GM12875 (cell line): ENCODE measurements around the gene EIF4ENIF1.
"Not testable (repeated sequence)": the region's sequence is repeated elsewhere in the genome, so short reads cannot be mapped to it uniquely, and the experiment has no call there.

Source experiments
- H3K4me3 ChIP-seq: one replicate; pipeline ENCODE4 v1.5.1; 2011; ENCODE audit warnings: low read depth, low read length, control low read depth
- TF ChIP-seq, protein P1 (sequence below): IDR thresholded peaks from 2 replicates; pipeline ENCODE4 v1.5.1; 2011; ENCODE audit warnings: low read depth, mild to moderate bottlenecking, control low read depth, inconsistent platforms, low read length, moderate library complexity, borderline replicate concordance; ENCODE audit not compliant: insufficient read depth

EIF4ENIF1 gene

DNA sequence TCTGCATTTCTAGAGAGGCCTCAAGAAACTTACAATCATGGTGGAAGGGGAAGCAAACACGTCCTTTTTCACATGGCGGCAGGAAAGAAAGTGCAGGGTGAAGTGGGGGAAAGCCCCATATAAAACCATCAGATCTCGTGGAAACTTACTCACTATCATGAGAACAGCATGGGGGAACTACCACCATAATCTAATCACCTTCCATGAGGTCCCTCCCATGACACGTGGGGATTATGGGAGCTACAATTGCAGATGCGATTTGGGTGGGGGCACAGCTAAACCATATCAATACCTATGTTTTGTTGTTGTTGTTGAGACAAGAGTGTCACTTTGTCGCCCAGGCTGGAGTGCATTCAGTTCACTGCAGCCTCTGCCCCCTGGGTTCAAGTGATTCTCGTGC is 36.6 kb upstream of the EIF4ENIF1 start:
- TF ChIP-seq, protein P1, sequence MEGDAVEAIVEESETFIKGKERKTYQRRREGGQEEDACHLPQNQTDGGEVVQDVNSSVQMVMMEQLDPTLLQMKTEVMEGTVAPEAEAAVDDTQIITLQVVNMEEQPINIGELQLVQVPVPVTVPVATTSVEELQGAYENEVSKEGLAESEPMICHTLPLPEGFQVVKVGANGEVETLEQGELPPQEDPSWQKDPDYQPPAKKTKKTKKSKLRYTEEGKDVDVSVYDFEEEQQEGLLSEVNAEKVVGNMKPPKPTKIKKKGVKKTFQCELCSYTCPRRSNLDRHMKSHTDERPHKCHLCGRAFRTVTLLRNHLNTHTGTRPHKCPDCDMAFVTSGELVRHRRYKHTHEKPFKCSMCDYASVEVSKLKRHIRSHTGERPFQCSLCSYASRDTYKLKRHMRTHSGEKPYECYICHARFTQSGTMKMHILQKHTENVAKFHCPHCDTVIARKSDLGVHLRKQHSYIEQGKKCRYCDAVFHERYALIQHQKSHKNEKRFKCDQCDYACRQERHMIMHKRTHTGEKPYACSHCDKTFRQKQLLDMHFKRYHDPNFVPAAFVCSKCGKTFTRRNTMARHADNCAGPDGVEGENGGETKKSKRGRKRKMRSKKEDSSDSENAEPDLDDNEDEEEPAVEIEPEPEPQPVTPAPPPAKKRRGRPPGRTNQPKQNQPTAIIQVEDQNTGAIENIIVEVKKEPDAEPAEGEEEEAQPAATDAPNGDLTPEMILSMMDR, result no peak

DNA sequence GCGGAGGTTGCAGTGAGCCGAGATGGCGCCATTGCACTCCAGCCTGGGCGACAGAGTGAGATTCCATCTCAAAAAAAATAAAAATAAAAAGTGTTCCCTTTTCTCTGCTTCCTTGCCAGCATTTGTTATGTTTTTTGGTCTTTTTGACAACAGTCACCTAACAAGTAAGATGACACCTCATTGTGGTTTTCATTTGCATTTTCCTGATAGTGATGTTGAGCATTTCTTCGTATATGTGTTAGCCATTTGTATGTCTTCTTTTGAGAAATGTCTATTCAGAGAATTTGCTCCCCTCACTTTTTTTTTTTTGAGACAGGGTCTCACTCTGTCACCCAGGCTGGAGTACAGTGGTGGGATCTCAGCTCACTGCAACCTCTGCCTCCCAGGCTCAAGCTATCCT is 34.5 kb upstream of the EIF4ENIF1 start:
- not testable (repeated sequence) for H3K4me3 ChIP-seq

More for the DNA sequence above, 36.6 kb upstream of the EIF4ENIF1 start:
- no peak overlapping the region for H3K4me3 ChIP-seq

DNA sequence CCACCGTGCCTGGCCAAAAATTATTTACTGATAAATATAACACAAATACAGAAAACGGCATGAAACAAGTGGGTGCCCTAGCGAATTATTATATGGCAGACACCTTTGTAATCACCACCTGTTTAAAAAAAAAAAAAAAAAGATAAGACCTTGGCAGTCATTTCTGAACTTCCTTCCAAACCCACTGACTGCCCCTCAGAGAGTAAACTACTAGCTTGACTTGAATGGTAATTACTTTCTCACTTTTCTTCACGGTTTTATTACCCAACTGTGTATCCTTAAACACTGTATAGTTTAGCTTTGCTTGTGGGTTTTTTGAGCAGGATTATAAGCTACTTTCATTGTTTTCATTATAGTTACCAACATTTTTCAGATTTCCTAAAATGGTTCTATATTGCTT is 30.4 kb upstream of the EIF4ENIF1 start:
- TF ChIP-seq, protein P1, result no peak
- H3K4me3 ChIP-seq, result no peak overlapping the region

DNA sequence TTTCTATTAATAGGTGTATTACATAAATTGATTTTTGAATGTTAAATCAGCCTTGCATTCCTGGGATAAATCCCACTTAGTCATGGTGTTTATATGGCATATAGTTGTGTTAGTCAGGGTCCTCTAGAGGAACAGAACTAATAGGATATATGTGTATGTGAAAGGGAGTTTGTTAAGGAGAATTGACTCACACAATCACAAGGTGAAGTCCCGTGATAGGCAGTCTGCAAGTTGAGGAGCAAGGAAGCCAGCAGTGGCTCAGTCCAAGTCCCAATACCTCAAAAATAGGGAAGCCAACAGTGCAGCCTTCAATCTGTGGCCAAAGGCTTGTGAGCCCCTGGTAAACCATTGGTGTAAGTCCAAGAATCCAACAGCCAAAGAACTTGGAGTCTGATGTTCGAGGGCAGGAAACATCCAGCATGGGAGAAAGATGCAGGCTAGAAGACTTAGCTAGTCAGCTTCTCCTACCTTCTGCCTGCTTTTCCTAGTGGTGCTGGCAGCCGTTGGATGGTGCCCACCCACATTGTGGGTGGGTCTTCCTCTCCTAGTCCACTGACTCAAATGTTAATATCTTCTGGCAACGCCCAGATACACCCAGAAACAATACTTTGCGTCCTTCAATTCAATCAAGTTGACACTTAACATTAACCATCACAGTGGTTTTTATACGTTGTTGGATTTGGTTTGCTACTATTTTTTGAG is 19.6 kb upstream of the EIF4ENIF1 start:
- no peak overlapping the region for H3K4me3 ChIP-seq
- TF ChIP-seq, protein P1, result no peak

DNA sequence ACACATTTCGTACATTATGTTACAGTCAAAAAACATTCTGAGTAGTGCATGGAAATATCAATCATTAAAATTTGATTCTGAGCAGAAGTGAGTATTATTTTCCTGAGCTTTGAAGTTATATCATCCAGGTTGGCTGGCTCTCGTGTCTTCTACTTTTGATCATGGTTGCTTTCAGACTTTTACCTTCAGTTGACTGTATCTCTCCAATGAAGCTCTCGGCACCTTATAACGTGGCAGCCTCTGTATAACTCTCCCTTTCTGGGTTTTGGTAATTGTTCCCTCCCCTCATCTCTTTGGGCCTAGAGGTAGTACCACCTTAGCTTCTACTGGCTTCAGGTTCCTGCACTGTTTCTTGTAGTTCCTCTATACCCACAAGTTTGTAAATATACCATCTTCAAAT is 18.9 kb upstream of the EIF4ENIF1 start:
- no peak overlapping the region for H3K4me3 ChIP-seq
- TF ChIP-seq, protein P1, result no peak

DNA sequence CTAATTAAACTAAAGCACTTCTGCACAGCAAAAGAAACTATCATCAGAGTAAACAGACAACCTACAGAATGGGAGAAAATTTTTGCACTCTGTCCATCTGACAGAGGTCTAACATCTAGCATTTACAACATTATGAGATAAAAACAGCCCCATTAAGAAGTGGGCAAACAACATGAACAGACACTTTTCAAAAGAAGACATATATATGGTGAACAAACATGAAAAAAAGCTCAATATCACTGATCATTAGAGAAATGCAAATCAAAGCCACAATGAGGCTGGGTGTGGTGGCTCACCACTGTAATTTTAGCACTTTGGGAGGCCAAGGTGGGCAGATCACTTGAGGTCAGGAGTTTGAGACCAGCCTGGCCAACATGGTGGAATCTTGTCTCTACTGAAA is 17.9 kb upstream of the EIF4ENIF1 start:
- H3K4me3 ChIP-seq, result not testable (repeated sequence)

DNA sequence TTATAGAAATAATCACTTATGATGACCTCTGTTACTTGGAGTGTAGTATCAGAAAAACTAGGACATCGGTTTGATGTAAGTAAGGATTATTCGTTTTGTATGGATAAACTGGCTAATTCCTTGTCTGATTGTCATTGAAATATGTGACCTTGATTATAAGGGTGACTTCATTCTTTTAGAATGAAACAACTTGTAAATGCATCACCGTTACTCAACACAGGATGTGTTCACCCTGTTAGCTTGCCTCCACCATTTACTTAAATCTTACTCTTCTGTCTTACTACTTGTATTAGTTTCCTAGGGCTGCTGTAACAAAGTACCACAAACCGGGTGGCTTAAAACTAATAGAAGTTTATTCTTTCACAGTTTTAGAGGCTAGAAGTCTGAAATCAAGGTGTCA is 14.6 kb upstream of the EIF4ENIF1 start:
- no peak overlapping the region for H3K4me3 ChIP-seq
- TF ChIP-seq, protein P1, result no peak

DNA sequence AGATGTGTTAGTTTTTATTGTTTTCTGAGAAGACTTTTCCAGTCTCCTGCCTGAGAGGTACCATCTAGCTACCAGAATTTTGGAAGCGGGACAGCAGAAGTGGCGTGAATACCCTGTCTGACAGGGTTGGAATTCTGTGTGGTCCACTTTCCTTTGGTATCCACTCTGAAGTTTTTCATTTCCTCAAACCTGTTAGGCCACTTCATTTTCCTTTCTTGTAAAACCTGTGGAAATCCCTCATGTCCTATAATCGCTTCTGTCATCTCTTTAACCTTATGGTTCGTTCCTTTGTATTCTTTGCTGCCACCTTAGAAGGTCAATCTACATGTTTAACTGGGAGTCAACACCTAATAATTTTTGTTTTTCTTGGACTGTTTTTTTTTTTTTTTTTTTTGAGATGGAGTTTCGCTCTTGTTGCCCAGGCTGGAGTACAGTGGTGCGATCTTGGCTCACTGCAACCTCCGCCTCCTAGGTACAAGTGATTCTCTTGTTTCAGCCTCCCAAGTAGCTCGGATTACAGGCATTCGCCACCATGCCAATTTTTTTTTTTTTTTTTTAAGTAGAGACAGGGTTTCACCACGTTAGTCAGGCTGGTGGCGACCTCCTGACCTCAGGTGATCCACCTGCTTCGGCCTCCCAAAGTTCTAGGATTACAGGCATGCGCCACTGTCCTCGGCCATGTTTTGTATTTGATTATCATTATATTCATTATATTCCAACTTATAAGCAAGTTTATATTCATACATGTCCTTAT is 13.7 kb upstream of the EIF4ENIF1 start:
- no peak overlapping the region for H3K4me3 ChIP-seq
- TF ChIP-seq, protein P1, result no peak
